ENCODE measurements around the gene UBQLN4.

- TF ChIP-seq CTCF (conservative IDR thresholded peaks at IDR 0.05) (no peak), EZH2 (IDR thresholded peaks at IDR 0.05; ENCODE audit: low read depth) (no peak)
Observed at GRCh38 chr1:156050376-156050775, 3.2 kb downstream of the UBQLN4 start.
